Mammary epithelial cell (primary cell): ENCODE results near the gene TPD52L1.

ENCODE experiments used
- CTCF ChIP-seq, 2 donors: IDR thresholded peaks in 1 of 2; conservative IDR thresholded peaks in 1 of 2; 2 replicates each; pipeline ENCODE4 v1.5.1; 2011 to 2012; ENCODE audit warnings: inconsistent platforms in 2 of 2, low read length in 2 of 2, mild to moderate bottlenecking in 2 of 2, control low read depth in 1 of 2, low read depth in 1 of 2; ENCODE audit not compliant: insufficient read depth in 1 of 2; ENCODE audit errors: extremely low read depth in 1 of 2
- EZH2 ChIP-seq: IDR thresholded peaks from 2 replicates; pipeline ENCODE4 v1.6.1; 2012; ENCODE audit warnings: low read length, inconsistent platforms, borderline replicate concordance

DNA sequence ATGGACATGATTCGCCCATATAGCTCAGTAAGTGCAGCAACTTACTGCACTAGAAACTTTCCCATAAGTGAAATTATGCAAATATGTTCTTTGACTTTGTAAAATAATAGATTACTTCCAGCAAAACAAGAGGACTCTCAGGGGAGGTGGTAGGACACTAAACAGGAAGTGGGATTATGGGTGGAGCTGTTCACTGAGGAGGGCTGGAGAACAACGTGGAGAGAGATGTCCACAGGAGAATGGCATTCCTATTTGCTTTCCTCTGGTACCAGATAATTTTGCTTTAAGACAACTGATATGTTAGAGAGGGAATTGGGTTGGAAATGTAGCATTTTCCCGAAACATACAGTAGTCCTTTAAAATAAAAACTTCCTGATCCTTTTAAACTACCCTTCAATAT lies 3.7 kb downstream of the TPD52L1 start:
- TF ChIP-seq CTCF (conservative IDR thresholded peaks at IDR 0.05 in 1 of 2, IDR thresholded peaks at IDR 0.05 in 1 of 2; ENCODE audit: extremely low read depth in 1 of 2, insufficient read depth in 1 of 2, low read depth in 1 of 2, low read length in 2 of 2) = no peak
- TF ChIP-seq EZH2 = no peak
